PC-9 (cell line): ENCODE measurements around the gene STUM. TPM values are rescaled to one million over a fixed set of nuclear protein-coding genes. Genes with fewer than 3 reads are reported as not detected.

Experiments used
- BruUV-seq: library from RNA; stranded (reverse); fragments of 400-500 nt; replicated peaks from 2 replicates; lab custom pipeline; 2021; lab: Mats Ljungman, UMichigan
- CTCF ChIA-PET: fragments of 300-600 bp; sonication (Branson Sonifier 250); formaldehyde crosslinking; loops from one replicate; lab custom pipeline; 2022; ENCODE audit warnings: antibody characterized with exemption; lab: Charles Lee
- POLR2A ChIA-PET: fragments of 300-600 bp; sonication (Branson Sonifier 250); formaldehyde crosslinking; loops from one replicate; lab custom pipeline; 2022; ENCODE audit warnings: antibody characterized with exemption; ENCODE audit not compliant: unreplicated experiment; lab: Charles Lee
- DNase-seq, 2 experiments: peaks; one replicate each; pipeline versions ENCODE4 v3.0.0 to v3.0.0-alpha.2; 2015 to 2022; ENCODE audit warnings: mixed read lengths in 1 of 2
- H2AFZ ChIP-seq: fragments of 200-600 bp; sonication (generic); 2 replicates; pipeline ENCODE4 v1.8.1; 2017; ENCODE audit warnings: antibody characterized with exemption
- H3F3A ChIP-seq: fragments of 200-600 bp; sonication (generic); 2 replicates; pipeline ENCODE4 v1.8.1; 2017; ENCODE audit warnings: antibody characterized with exemption, mild to moderate bottlenecking, low read depth; ENCODE audit not compliant: insufficient read depth
- H3K27ac ChIP-seq: fragments of 200-600 bp; sonication (generic); 2 replicates; pipeline ENCODE4 v1.6.1; 2016; ENCODE audit warnings: mixed run types
- H3K27me3 ChIP-seq: fragments of 200-600 bp; sonication (generic); 2 replicates; pipeline ENCODE4 v1.6.1; 2016; ENCODE audit warnings: low read depth, mixed run types; ENCODE audit not compliant: insufficient read depth
- H3K36me3 ChIP-seq: fragments of 200-600 bp; sonication (generic); 2 replicates; pipeline ENCODE4 v1.6.1; 2016; ENCODE audit warnings: low read depth, mixed run types
- H3K4me1 ChIP-seq: fragments of 200-600 bp; sonication (generic); replicated peaks from 2 replicates; pipeline ENCODE4 v1.6.1; 2016; ENCODE audit warnings: mixed run types; ENCODE audit not compliant: insufficient read depth
- H3K4me2 ChIP-seq: fragments of 200-600 bp; sonication (generic); 2 replicates; pipeline ENCODE4 v1.6.1; 2017; ENCODE audit warnings: mixed run types
- H3K4me3 ChIP-seq: fragments of 200-600 bp; sonication (generic); 2 replicates; pipeline ENCODE4 v1.6.1; 2016; ENCODE audit warnings: mixed run types
- H3K79me2 ChIP-seq: fragments of 200-600 bp; sonication (generic); 2 replicates; pipeline ENCODE4 v1.6.1; 2017; ENCODE audit warnings: low read depth, mixed run types
- H3K9me2 ChIP-seq: fragments of 200-600 bp; sonication (generic); 2 replicates; pipeline ENCODE4 v1.8.1; 2017; ENCODE audit warnings: mild to moderate bottlenecking; ENCODE audit not compliant: insufficient read depth
- H3K9me3 ChIP-seq: fragments of 200-600 bp; sonication (generic); 2 replicates; pipeline ENCODE4 v1.8.1; 2016; ENCODE audit warnings: low read depth; ENCODE audit not compliant: insufficient read depth
- H4K20me1 ChIP-seq: fragments of 200-600 bp; sonication (generic); 2 replicates; pipeline ENCODE4 v1.8.1; 2017; ENCODE audit not compliant: insufficient read depth
- EZH2 ChIP-seq: fragments of 200-600 bp; sonication (generic); IDR thresholded peaks from 2 replicates; pipeline ENCODE4 v1.8.0; 2017; ENCODE audit warnings: antibody characterized with exemption, low read depth
- intact Hi-C: fragments of 100-400 bp; cut with micrococcal nuclease; formaldehyde crosslinking; loops from one replicate; pipeline ENCODE4 v1.10.0; 2022; ENCODE audit not compliant: unreplicated experiment
- total RNA-seq: library from RNA; stranded (reverse); gene quantifications from 2 replicates; pipeline ENCODE4 v1.2.3, GENCODE V29; 2021
- TF ChIP-seq, protein P1 (sequence below): fragments of 200-600 bp; sonication (generic); conservative IDR thresholded peaks from 2 replicates; pipeline ENCODE4 v1.6.1; 2017; ENCODE audit warnings: mixed run types, antibody characterized with exemption, mild to moderate bottlenecking, moderate library complexity

STUM gene
- total RNA-seq, 1 experiment from 2014 or later, result not detected

DNA sequence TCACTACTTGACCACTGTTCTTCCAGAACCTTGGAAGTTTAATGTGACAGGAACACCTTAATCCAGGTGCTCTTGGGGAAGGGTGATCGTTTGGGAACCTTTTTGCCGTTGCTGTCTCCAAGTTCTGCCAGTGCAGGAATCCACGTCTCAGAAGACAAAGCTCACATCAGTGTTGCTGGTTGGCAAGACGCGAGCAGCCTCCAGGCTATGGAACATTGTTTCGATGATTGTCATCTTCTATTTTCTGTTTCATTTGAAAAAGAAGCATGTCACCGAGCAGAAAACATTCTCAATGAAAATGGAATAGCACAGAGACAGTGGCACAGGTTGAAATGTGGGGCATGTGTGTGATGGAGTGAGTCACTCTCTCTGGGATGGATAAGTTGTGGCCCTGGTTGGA, 11.7 kb downstream of the STUM start:
- H2AFZ ChIP-seq, result no peak overlapping the region
- no peak overlapping the region for H3K4me3 ChIP-seq
- ChIA-PET CTCF (interaction anchor here (0.7 kb wide), 1 partner anchor 365 kb away, joined by 3 read pairs; no protein-coding TSS in a partner anchor), POLR2A (no interaction called here)
- H3K4me1 ChIP-seq, result no peaks in the 10 kb centered on the region
- H3K79me2 ChIP-seq, result no peaks in the 10 kb centered on the region
- H3K9me3 ChIP-seq, result no peaks in the 10 kb centered on the region
- no peak overlapping the region for H3K4me2 ChIP-seq
- H4K20me1 ChIP-seq, result no peaks in the 10 kb centered on the region
- peaks cover 71% of the 10 kb centered on the region for H3K27me3 ChIP-seq
- no peak overlapping the region for H3K27ac ChIP-seq
- H3K36me3 ChIP-seq, result no peaks in the 10 kb centered on the region
- no peaks in the 10 kb centered on the region for H3K9me2 ChIP-seq
- no peaks in the 10 kb centered on the region for H3F3A ChIP-seq
- no TSS peak for BruUV-seq
- TF ChIP-seq EZH2, result no peak
- TF ChIP-seq, protein P1, sequence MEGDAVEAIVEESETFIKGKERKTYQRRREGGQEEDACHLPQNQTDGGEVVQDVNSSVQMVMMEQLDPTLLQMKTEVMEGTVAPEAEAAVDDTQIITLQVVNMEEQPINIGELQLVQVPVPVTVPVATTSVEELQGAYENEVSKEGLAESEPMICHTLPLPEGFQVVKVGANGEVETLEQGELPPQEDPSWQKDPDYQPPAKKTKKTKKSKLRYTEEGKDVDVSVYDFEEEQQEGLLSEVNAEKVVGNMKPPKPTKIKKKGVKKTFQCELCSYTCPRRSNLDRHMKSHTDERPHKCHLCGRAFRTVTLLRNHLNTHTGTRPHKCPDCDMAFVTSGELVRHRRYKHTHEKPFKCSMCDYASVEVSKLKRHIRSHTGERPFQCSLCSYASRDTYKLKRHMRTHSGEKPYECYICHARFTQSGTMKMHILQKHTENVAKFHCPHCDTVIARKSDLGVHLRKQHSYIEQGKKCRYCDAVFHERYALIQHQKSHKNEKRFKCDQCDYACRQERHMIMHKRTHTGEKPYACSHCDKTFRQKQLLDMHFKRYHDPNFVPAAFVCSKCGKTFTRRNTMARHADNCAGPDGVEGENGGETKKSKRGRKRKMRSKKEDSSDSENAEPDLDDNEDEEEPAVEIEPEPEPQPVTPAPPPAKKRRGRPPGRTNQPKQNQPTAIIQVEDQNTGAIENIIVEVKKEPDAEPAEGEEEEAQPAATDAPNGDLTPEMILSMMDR, result no peak
- intact Hi-C loops, result no loop called here
- no peak for DNase-seq

DNA sequence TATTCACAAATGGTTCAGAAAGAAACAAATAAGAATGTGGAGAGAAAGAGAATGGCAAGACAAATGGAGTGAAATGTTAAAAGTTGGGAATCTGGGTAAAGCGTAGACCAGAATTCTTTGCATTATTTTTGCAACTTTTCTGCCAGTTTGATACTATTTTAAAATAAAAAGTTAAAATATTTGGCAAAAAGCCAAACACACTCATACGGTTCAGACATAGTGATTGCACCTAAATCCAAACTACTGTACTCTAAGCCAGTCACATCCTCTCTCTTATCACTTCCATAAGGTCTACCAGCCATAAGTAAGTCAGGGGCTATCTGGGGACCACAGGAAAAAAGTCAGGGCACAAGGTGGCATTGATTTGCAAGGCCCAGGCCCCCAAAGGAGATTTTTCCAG, 14.4 kb downstream of the STUM start:
- H2AFZ ChIP-seq, result no peak overlapping the region
- no peak overlapping the region for H3K4me2 ChIP-seq
- POLR2A ChIA-PET, result no interaction called here
- intact Hi-C loops, result no loop called here
- no peak overlapping the region for H3K27ac ChIP-seq
- no peaks in the 10 kb centered on the region for H3K36me3 ChIP-seq
- H4K20me1 ChIP-seq, result no peaks in the 10 kb centered on the region
- no peaks in the 10 kb centered on the region for H3K9me2 ChIP-seq
- H3F3A ChIP-seq, result no peaks in the 10 kb centered on the region
- H3K9me3 ChIP-seq, result no peaks in the 10 kb centered on the region
- CTCF ChIA-PET, result interaction anchor here (0.6 kb wide), 1 partner anchor 1125 kb away, joined by 6 read pairs; no protein-coding TSS in a partner anchor
- no peaks in the 10 kb centered on the region for H3K4me1 ChIP-seq
- no peak for TF ChIP-seq EZH2
- TF ChIP-seq, protein P1, result no peak
- peaks cover 79% of the 10 kb centered on the region for H3K27me3 ChIP-seq
- BruUV-seq, result no TSS peak
- H3K79me2 ChIP-seq, result no peaks in the 10 kb centered on the region
- DNase-seq, result no peak
- H3K4me3 ChIP-seq, result no peak overlapping the region

DNA sequence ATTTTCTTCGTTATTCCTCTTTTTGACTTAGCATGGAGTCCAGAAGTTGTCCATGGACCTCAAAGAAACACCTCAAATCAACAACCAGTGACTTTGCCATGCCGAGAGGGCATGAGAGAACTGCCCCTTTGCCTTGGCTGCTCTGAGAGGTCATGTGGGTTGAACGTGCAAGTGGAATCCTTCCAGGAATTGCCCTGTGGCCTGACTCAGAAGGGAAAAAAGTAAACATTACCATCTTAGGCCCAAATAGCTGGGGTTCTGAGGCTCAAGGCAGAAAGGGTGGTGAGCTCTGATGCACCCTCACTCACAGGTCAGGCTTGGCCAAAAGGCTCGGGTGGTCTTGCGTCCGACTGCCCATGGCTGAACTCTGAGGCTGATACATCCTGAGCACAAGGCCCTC, 15.1 kb downstream of the STUM start:
- no peaks in the 10 kb centered on the region for H3K9me2 ChIP-seq
- H3F3A ChIP-seq, result no peaks in the 10 kb centered on the region
- ChIA-PET CTCF (no interaction called here), POLR2A (no interaction called here)
- no peak overlapping the region for H3K4me3 ChIP-seq
- TF ChIP-seq, protein P1, result no peak
- no peak for TF ChIP-seq EZH2
- BruUV-seq, result no TSS peak
- no peak overlapping the region for H2AFZ ChIP-seq
- no peak for DNase-seq
- no peaks in the 10 kb centered on the region for H3K9me3 ChIP-seq
- no peaks in the 10 kb centered on the region for H3K79me2 ChIP-seq
- intact Hi-C loops, result no loop called here
- peaks cover 80% of the 10 kb centered on the region for H3K27me3 ChIP-seq
- H3K4me2 ChIP-seq, result no peak overlapping the region
- no peaks in the 10 kb centered on the region for H3K36me3 ChIP-seq
- H4K20me1 ChIP-seq, result no peaks in the 10 kb centered on the region
- no peaks in the 10 kb centered on the region for H3K4me1 ChIP-seq
- no peak overlapping the region for H3K27ac ChIP-seq
